Upper lobe of right lung (tissue), 1 donor: ENCODE results near the gene XPO6. TPM values are rescaled to one million over a fixed set of nuclear protein-coding genes. Genes with fewer than 3 reads are reported as not detected.

Experiments
- ATAC-seq: fragments of 200-7000 bp; cut with Tn5 transposase; one replicate; pipeline ENCODE4 v1.9.1; 2020; ENCODE audit warnings: mild to moderate bottlenecking, moderate library complexity
- DNase-seq: peaks from one replicate; pipeline ENCODE4 v3.0.0-alpha.2; 2020
- H3K27ac ChIP-seq: fragments of 200-600 bp; one replicate; pipeline ENCODE4 v1.8.0; 2022
- H3K27me3 ChIP-seq: fragments of 200-600 bp; one replicate; pipeline ENCODE4 v1.8.0; 2022; ENCODE audit warnings: mild to moderate bottlenecking
- H3K36me3 ChIP-seq: fragments of 200-600 bp; one replicate; pipeline ENCODE4 v1.8.0; 2022
- H3K4me1 ChIP-seq: fragments of 200-600 bp; one replicate; pipeline ENCODE4 v1.8.0; 2022
- H3K4me3 ChIP-seq: fragments of 200-600 bp; one replicate; pipeline ENCODE4 v1.8.0; 2022; ENCODE audit warnings: mild to moderate bottlenecking
- H3K9me3 ChIP-seq: fragments of 200-600 bp; one replicate; pipeline ENCODE4 v1.8.0; 2022
- CTCF ChIP-seq: fragments of 200-600 bp; IDR thresholded peaks from one replicate; pipeline ENCODE4 v1.8.0; 2022; ENCODE audit warnings: antibody characterized with exemption
- intact Hi-C: fragments of 100-400 bp; cut with DNase I; formaldehyde crosslinking; loops from one replicate; pipeline ENCODE4 v1.11.0; 2022
- total RNA-seq: library from RNA; stranded (reverse); fragmentation: NEBNext Ultra II Directional; extraction: Animal tissue kit (Norgen Biotek cat#: 25700); gene quantifications from one replicate; pipeline ENCODE4 v1.2.1, GENCODE V29; 2021
- donor health status: DM: no; HTN: yes; CAD: no; lungs with severe emphysema.

Gene XPO6
- total RNA-seq, 1 donor from 2014 or later, result 102 TPM

- ATAC-seq, result peak; percentile 64
- intact Hi-C loops, result no loop called here
- no peak for DNase-seq
- peaks cover 31% of the 10 kb centered on the region for H3K4me1 ChIP-seq
- no peak for TF ChIP-seq CTCF
- no peaks in the 10 kb centered on the region for H3K36me3 ChIP-seq
- H3K9me3 ChIP-seq, result no peaks in the 10 kb centered on the region
- peak overlapping the region; percentile 24 for H3K27ac ChIP-seq
- no peak overlapping the region for H3K4me3 ChIP-seq
- H3K27me3 ChIP-seq, result no peaks in the 10 kb centered on the region
These were observed 24.2 kb downstream of the XPO6 start for GRCh38 chr16:28187595-28188004.

GRCh38 chr16:28186752-28187151 lies 25.0 kb downstream of the XPO6 start:
- no peak overlapping the region for H3K27ac ChIP-seq
- peaks cover 37% of the 10 kb centered on the region for H3K4me1 ChIP-seq
- intact Hi-C loops, result no loop called here
- H3K4me3 ChIP-seq, result no peak overlapping the region
- TF ChIP-seq CTCF, result no peak
- DNase-seq (no peak), ATAC-seq (no peak)
- no peaks in the 10 kb centered on the region for H3K27me3 ChIP-seq
- H3K9me3 ChIP-seq, result no peaks in the 10 kb centered on the region
- no peaks in the 10 kb centered on the region for H3K36me3 ChIP-seq

- H3K36me3 ChIP-seq, result no peaks in the 10 kb centered on the region
- no peaks in the 10 kb centered on the region for H3K27me3 ChIP-seq
- no peak for TF ChIP-seq CTCF
- H3K27ac ChIP-seq, result no peak overlapping the region
- H3K4me1 ChIP-seq, result peaks cover 45% of the 10 kb centered on the region
- H3K9me3 ChIP-seq, result no peaks in the 10 kb centered on the region
- no peak for ATAC-seq
- intact Hi-C loops, result no loop called here
- H3K4me3 ChIP-seq, result no peak overlapping the region
- no peak for DNase-seq
These were observed 26.1 kb downstream of the XPO6 start for GRCh38 chr16:28185696-28186095.

GRCh38 chr16:28184625-28185024 lies 27.1 kb downstream of the XPO6 start:
- Histone ChIP-seq H3K36me3 (no peaks in the 10 kb centered on the region), H3K4me1 (peaks cover 48% of the 10 kb centered on the region), H3K4me3 (no peak overlapping the region), H3K9me3 (no peaks in the 10 kb centered on the region), H3K27ac (no peak overlapping the region), H3K27me3 (no peaks in the 10 kb centered on the region)
- DNase-seq (no peak), ATAC-seq (no peak)
- intact Hi-C loops, result no loop called here
- no peak for TF ChIP-seq CTCF

- no peak for TF ChIP-seq CTCF
- Histone ChIP-seq H3K27me3 (no peaks in the 10 kb centered on the region), H3K36me3 (no peaks in the 10 kb centered on the region), H3K9me3 (no peaks in the 10 kb centered on the region), H3K4me1 (peaks cover 44% of the 10 kb centered on the region), H3K4me3 (no peak overlapping the region), H3K27ac (no peak overlapping the region)
- DNase-seq, result no peak
- intact Hi-C loops, result no loop called here
- no peak for ATAC-seq
These were observed 27.8 kb downstream of the XPO6 start for GRCh38 chr16:28183930-28184329.

GRCh38 chr16:28183484-28183883 lies 28.3 kb downstream of the XPO6 start:
- Histone ChIP-seq H3K27me3 (no peaks in the 10 kb centered on the region), H3K9me3 (no peaks in the 10 kb centered on the region), H3K36me3 (no peaks in the 10 kb centered on the region), H3K4me1 (peaks cover 44% of the 10 kb centered on the region), H3K27ac (no peak overlapping the region), H3K4me3 (no peak overlapping the region)
- intact Hi-C loops, result no loop called here
- no peak for TF ChIP-seq CTCF
- ATAC-seq, result no peak
- DNase-seq, result no peak
